ENCODE measurements around the gene SLC24A2. TPM values are rescaled to one million over a fixed set of nuclear protein-coding genes. Genes with fewer than 3 reads are reported as not detected.

SLC24A2 gene
- total RNA-seq, 1 experiment from 2014 or later = not detected

DNA sequence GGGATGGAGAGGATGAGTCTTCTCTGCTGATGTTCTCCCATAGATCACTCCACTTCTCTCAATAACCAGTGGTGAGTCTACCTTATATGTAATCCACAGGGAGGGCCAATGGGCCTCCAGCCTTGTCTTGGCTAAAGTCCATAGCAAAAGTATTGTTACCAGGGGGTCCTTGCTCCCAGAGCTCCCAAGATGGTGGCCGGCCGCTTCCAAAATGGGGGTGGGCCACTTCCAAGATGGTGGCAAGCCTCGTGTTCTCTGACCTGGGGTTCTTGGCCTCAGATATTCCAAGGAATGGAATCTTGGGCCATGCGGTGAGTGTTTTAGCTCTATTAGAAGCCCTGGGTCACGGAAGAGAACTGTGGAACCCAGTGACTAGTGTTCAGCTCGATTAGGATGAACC, 12.0 kb upstream of the SLC24A2 start:
- TF ChIP-seq TCF7L2 (IDR thresholded peaks at IDR 0.05; ENCODE audit: low read depth, low read length) = no peak
- TF ChIP-seq POLR2AphosphoS5 (IDR thresholded peaks at IDR 0.05; ENCODE audit: low read depth, low read length) = no peak
- TF ChIP-seq, protein P1, sequence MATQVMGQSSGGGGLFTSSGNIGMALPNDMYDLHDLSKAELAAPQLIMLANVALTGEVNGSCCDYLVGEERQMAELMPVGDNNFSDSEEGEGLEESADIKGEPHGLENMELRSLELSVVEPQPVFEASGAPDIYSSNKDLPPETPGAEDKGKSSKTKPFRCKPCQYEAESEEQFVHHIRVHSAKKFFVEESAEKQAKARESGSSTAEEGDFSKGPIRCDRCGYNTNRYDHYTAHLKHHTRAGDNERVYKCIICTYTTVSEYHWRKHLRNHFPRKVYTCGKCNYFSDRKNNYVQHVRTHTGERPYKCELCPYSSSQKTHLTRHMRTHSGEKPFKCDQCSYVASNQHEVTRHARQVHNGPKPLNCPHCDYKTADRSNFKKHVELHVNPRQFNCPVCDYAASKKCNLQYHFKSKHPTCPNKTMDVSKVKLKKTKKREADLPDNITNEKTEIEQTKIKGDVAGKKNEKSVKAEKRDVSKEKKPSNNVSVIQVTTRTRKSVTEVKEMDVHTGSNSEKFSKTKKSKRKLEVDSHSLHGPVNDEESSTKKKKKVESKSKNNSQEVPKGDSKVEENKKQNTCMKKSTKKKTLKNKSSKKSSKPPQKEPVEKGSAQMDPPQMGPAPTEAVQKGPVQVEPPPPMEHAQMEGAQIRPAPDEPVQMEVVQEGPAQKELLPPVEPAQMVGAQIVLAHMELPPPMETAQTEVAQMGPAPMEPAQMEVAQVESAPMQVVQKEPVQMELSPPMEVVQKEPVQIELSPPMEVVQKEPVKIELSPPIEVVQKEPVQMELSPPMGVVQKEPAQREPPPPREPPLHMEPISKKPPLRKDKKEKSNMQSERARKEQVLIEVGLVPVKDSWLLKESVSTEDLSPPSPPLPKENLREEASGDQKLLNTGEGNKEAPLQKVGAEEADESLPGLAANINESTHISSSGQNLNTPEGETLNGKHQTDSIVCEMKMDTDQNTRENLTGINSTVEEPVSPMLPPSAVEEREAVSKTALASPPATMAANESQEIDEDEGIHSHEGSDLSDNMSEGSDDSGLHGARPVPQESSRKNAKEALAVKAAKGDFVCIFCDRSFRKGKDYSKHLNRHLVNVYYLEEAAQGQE (IDR thresholded peaks at IDR 0.05; ENCODE audit: insufficient read depth in 1 of 2, low read depth in 2 of 2, low read length in 1 of 2) = no peak
- DNase-seq (ENCODE audit: low read depth, low spot score) (no peak), ATAC-seq (no peak)
- ChIA-PET CTCF (no interaction called here), POLR2A (no interaction called here)
- intact Hi-C loops (cut with micrococcal nuclease; ENCODE audit: unreplicated experiment) (no loop called here), in situ Hi-C loops (cut with HindIII; ENCODE audit: low pct_unique_long_range_greater_than_20kb, low sequenced_read_pairs) (no loop called here)
- Histone ChIP-seq H3K4me3 (ENCODE audit: low read depth in 2 of 2, low read length in 2 of 2) (no peak overlapping the region), H3K36me3 (ENCODE audit: control insufficient read depth, insufficient read depth, low read length) (no peaks in the 10 kb centered on the region), H3K4me1 (ENCODE audit: control insufficient read depth, insufficient read depth, low read length) (no peaks in the 10 kb centered on the region), H3K27ac (ENCODE audit: low read length) (no peak overlapping the region), H3K27me3 (ENCODE audit: control insufficient read depth, insufficient read depth, low read length) (no peaks in the 10 kb centered on the region), H3K9me3 (ENCODE audit: control insufficient read depth, insufficient read depth, low read depth, low read length) (no peaks in the 10 kb centered on the region)
- BruUV-seq (replicated peaks) = no TSS peak

DNA sequence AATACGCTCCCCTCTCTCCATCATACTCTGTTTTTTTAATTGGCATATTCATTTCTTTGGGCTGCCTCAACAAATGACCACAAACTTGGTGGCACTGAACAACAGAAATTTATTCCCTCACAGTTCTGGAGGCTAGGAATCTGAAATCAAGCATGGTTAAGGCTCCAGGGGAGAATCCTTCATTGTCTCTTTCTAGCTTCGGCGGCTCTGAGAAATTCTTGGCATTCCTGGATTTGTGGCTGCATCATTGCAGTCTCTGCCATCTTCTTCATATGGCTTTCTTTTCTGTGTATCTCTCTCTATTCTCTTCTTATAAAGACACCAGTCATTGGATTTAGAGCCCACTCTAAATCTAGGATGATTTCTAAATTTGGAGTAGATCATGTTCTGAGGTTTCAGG, 10.9 kb upstream of the SLC24A2 start:
- BruUV-seq (replicated peaks) = no TSS peak
- CTCF ChIA-PET = no interaction called here
- in situ Hi-C loops (cut with HindIII; ENCODE audit: low pct_unique_long_range_greater_than_20kb, low sequenced_read_pairs) = no loop called here

More for the DNA sequence above, 10.9 kb upstream of the SLC24A2 start:
- DNase-seq (ENCODE audit: low read depth, low spot score) (no peak), ATAC-seq (no peak)
- Histone ChIP-seq H3K27me3 (ENCODE audit: control insufficient read depth, insufficient read depth, low read length) (no peaks in the 10 kb centered on the region), H3K9me3 (ENCODE audit: control insufficient read depth, insufficient read depth, low read depth, low read length) (no peaks in the 10 kb centered on the region), H3K36me3 (ENCODE audit: control insufficient read depth, insufficient read depth, low read length) (no peaks in the 10 kb centered on the region), H3K27ac (ENCODE audit: low read length) (no peak overlapping the region), H3K4me3 (ENCODE audit: low read depth in 2 of 2, low read length in 2 of 2) (no peak overlapping the region), H3K4me1 (ENCODE audit: control insufficient read depth, insufficient read depth, low read length) (no peaks in the 10 kb centered on the region)
- POLR2A ChIA-PET = no interaction called here
- TF ChIP-seq SIN3A (IDR thresholded peaks at IDR 0.05; ENCODE audit: borderline replicate concordance, insufficient read depth, low read depth, low read length) (no peak), TCF7L2 (IDR thresholded peaks at IDR 0.05; ENCODE audit: low read depth, low read length) (no peak), POLR2AphosphoS5 (IDR thresholded peaks at IDR 0.05; ENCODE audit: low read depth, low read length) (no peak)
- TF ChIP-seq, protein P1 (IDR thresholded peaks at IDR 0.05; ENCODE audit: insufficient read depth in 1 of 2, low read depth in 2 of 2, low read length in 1 of 2) = no peak
- TF ChIP-seq, protein P2, sequence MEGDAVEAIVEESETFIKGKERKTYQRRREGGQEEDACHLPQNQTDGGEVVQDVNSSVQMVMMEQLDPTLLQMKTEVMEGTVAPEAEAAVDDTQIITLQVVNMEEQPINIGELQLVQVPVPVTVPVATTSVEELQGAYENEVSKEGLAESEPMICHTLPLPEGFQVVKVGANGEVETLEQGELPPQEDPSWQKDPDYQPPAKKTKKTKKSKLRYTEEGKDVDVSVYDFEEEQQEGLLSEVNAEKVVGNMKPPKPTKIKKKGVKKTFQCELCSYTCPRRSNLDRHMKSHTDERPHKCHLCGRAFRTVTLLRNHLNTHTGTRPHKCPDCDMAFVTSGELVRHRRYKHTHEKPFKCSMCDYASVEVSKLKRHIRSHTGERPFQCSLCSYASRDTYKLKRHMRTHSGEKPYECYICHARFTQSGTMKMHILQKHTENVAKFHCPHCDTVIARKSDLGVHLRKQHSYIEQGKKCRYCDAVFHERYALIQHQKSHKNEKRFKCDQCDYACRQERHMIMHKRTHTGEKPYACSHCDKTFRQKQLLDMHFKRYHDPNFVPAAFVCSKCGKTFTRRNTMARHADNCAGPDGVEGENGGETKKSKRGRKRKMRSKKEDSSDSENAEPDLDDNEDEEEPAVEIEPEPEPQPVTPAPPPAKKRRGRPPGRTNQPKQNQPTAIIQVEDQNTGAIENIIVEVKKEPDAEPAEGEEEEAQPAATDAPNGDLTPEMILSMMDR (IDR thresholded peaks at IDR 0.05) = no peak
- intact Hi-C loops (cut with micrococcal nuclease; ENCODE audit: unreplicated experiment) = no loop called here
